ENCODE measurements around the gene FGF7. TPM values are rescaled to one million over a fixed set of nuclear protein-coding genes. Genes with fewer than 3 reads are reported as not detected.
"Not testable (repeated sequence)": the region's sequence is repeated elsewhere in the genome, so short reads cannot be mapped to it uniquely, and the experiment has no call there.

The FGF7 gene, protein sequence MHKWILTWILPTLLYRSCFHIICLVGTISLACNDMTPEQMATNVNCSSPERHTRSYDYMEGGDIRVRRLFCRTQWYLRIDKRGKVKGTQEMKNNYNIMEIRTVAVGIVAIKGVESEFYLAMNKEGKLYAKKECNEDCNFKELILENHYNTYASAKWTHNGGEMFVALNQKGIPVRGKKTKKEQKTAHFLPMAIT
- not detected for total RNA-seq

DNA sequence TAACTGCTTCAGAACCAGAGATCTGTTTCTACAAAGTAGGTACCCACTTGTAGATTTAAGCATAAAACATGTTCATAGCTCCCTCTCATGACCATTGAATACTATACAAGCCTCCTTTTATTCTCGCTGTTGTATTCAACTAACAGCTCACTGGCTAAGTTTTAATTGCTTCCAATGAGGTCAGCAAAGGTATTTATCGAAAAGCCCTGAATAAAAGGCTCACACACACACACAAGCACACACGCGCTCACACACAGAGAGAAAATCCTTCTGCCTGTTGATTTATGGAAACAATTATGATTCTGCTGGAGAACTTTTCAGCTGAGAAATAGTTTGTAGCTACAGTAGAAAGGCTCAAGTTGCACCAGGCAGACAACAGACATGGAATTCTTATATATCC is at the start of gene FGF7:
Gene FGF7, plus strand, starts transcription at position 222 of the 400 bp plus-strand sequence. CDS start 1,056 bp downstream, outside the sequence.
- no peaks in the 10 kb centered on the region for H3K36me3 Mint-ChIP-seq (ENCODE audit: low read depth)
- H3K27ac Mint-ChIP-seq = no peak within 1 kb of the TSS
- no peak for DNase-seq
- ChIA-PET POLR2A (no interaction called here), CTCF (interaction anchor here (3.1 kb wide), 1 partner anchor 187 kb away, joined by 16 read pairs; no protein-coding TSS in a partner anchor)
- H3K4me3 Mint-ChIP-seq = no peak within 1 kb of the TSS
- H3K4me1 Mint-ChIP-seq = peaks cover 4% of the 10 kb centered on the region
- no peaks in the 10 kb centered on the region for H3K9me3 Mint-ChIP-seq
- peaks cover 5% of the 10 kb centered on the region for H3K27me3 Mint-ChIP-seq

DNA sequence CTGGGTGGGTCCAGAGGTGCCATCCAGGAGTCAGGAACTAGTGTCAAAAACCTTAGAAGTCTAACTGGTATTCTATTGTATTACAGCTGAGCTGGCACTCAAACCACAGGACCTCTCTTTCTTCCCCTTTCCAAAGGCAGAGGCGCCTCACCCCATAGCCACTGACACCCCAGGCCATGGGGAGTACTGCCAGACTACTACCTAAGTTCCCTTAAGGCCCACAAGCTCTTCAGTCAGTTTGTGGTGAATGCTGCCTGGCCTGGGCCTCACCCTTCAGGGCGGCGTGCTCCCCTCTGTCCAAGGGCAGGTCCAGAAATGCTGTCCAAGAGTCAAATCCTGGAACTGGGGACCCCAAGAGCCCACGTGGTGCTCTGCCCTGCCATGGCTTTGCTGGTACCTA is 43.0 kb upstream of the FGF7 start:
- peaks cover 13% of the 10 kb centered on the region for H3K27me3 Mint-ChIP-seq
- H3K9me3 Mint-ChIP-seq = no peaks in the 10 kb centered on the region
- H3K27ac Mint-ChIP-seq = no peak overlapping the region
- DNase-seq = no peak
- H3K36me3 Mint-ChIP-seq (ENCODE audit: low read depth) = no peaks in the 10 kb centered on the region
- no peaks in the 10 kb centered on the region for H3K4me1 Mint-ChIP-seq
- no peak overlapping the region for H3K4me3 Mint-ChIP-seq
- CTCF ChIA-PET = interaction anchor here (0.6 kb wide), 1 partner anchor 10 kb away, joined by 4 read pairs; no protein-coding TSS in a partner anchor
- POLR2A ChIA-PET = no interaction called here

GRCh38 chr15:49380912-49381311 is 42.1 kb upstream of the FGF7 start:
- Mint-ChIP-seq H3K36me3 (ENCODE audit: low read depth) (no peaks in the 10 kb centered on the region), H3K9me3 (no peaks in the 10 kb centered on the region), H3K4me1 (no peaks in the 10 kb centered on the region), H3K27me3 (peaks cover 11% of the 10 kb centered on the region), H3K4me3 (no peak overlapping the region), H3K27ac (no peak overlapping the region)
- CTCF ChIA-PET = no interaction called here
- POLR2A ChIA-PET = no interaction called here
- no peak for DNase-seq

DNA sequence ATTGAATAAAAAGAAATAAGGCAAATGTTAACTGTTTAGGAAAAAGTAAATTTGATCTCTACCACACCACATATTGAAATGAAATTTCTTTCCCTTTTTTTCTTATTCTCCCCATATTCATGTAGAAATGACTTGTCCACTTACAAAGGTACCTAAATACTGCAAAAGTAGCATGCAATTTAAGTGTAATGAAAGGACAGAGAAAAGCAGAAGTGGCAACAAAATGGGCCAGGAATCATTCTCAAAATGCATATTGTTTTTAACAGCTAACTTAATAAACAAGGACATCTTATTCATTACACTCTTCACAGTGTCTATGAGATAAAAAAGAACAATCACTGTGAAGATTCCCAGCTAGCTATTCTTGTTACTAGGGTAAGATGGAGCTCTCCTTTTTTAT is 40.6 kb upstream of the FGF7 start:
- ChIA-PET POLR2A (no interaction called here), CTCF (no interaction called here)
- Mint-ChIP-seq H3K4me1 (no peaks in the 10 kb centered on the region), H3K9me3 (no peaks in the 10 kb centered on the region), H3K27ac (no peak overlapping the region), H3K36me3 (ENCODE audit: low read depth) (no peaks in the 10 kb centered on the region), H3K27me3 (peaks cover 16% of the 10 kb centered on the region), H3K4me3 (no peak overlapping the region)
- no peak for DNase-seq

- no peak overlapping the region for H3K27ac Mint-ChIP-seq
- H3K27me3 Mint-ChIP-seq = peaks cover 11% of the 10 kb centered on the region
- H3K4me3 Mint-ChIP-seq = no peak overlapping the region
- H3K4me1 Mint-ChIP-seq = no peaks in the 10 kb centered on the region
- ChIA-PET POLR2A (no interaction called here), CTCF (no interaction called here)
- no peaks in the 10 kb centered on the region for H3K36me3 Mint-ChIP-seq (ENCODE audit: low read depth)
- no peak for DNase-seq
- H3K9me3 Mint-ChIP-seq = no peaks in the 10 kb centered on the region
Measured at GRCh38 chr15:49383266-49383665, 39.8 kb upstream of the FGF7 start.

GRCh38 chr15:49387471-49387870 is 35.6 kb upstream of the FGF7 start:
- Mint-ChIP-seq H3K4me3 (no peak overlapping the region), H3K27me3 (peaks cover 17% of the 10 kb centered on the region), H3K4me1 (no peaks in the 10 kb centered on the region), H3K36me3 (ENCODE audit: low read depth) (no peaks in the 10 kb centered on the region), H3K9me3 (no peaks in the 10 kb centered on the region), H3K27ac (no peak overlapping the region)
- no peak for DNase-seq
- CTCF ChIA-PET = no interaction called here
- POLR2A ChIA-PET = no interaction called here

DNA sequence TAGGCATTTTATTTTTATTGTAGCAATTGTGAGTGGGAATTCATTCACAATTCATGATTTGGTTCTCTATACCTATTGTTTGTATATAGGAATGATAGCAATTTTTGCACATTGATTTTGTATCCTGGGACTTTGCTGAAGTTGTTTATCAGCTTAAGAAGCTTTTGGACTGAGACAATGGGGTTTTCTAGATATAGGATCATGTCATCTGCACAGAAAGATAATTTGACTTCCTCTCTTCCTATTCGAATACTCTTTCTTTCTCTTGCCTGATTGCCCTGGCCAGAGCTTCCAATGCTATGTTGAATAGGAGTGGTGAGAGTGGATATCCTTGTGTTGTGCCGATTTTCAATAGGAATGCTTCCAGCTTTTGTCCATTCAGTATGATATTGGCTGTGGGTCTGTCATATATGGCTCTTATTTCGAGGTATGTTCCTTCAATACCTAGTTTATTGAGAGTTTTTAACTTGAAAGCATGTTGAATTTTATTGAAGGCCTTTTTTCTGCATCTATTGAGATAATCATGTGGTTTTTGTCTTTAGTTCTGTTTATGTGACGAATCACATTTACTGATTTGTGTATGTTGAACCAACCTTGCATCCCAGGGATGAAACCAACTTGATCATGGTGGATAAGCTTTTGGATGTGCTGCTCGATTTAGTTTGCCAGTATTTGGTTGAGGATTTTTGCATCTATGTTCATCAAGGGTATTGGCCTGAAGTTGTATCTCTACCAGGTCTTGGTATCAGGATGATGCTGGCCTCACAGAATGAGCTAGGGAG is 20.3 kb upstream of the FGF7 start:
- H3K36me3 Mint-ChIP-seq (ENCODE audit: low read depth); POLR2A ChIA-PET; H3K9me3 Mint-ChIP-seq; H3K27me3 Mint-ChIP-seq; H3K27ac Mint-ChIP-seq; H3K4me1 Mint-ChIP-seq; DNase-seq; H3K4me3 Mint-ChIP-seq: not testable (repeated sequence)
- CTCF ChIA-PET = interaction anchor here (0.6 to 0.7 kb wide), 2 partner anchors 18 to 208 kb away, joined by 3 read pairs; no protein-coding TSS in a partner anchor

GRCh38 chr15:49406352-49407118 is 16.5 kb upstream of the FGF7 start:
- Mint-ChIP-seq H3K4me3 (no peak overlapping the region), H3K9me3 (peaks cover 2% of the 10 kb centered on the region), H3K27me3 (peaks cover 12% of the 10 kb centered on the region), H3K27ac (no peak overlapping the region), H3K36me3 (ENCODE audit: low read depth) (no peaks in the 10 kb centered on the region), H3K4me1 (no peaks in the 10 kb centered on the region)
- DNase-seq = no peak
- CTCF ChIA-PET = no interaction called here
- POLR2A ChIA-PET = no interaction called here

GRCh38 chr15:49410641-49411040 is 12.4 kb upstream of the FGF7 start:
- peaks cover 16% of the 10 kb centered on the region for H3K27me3 Mint-ChIP-seq
- DNase-seq = no peak
- no peaks in the 10 kb centered on the region for H3K4me1 Mint-ChIP-seq
- H3K27ac Mint-ChIP-seq = no peak overlapping the region
- H3K4me3 Mint-ChIP-seq = no peak overlapping the region
- H3K36me3 Mint-ChIP-seq (ENCODE audit: low read depth) = no peaks in the 10 kb centered on the region
- H3K9me3 Mint-ChIP-seq = no peaks in the 10 kb centered on the region
- CTCF ChIA-PET = no interaction called here
- POLR2A ChIA-PET = no interaction called here

GRCh38 chr15:49412797-49413196 is 10.2 kb upstream of the FGF7 start:
- Mint-ChIP-seq H3K9me3 (no peaks in the 10 kb centered on the region), H3K27me3 (peaks cover 16% of the 10 kb centered on the region), H3K36me3 (ENCODE audit: low read depth) (no peaks in the 10 kb centered on the region), H3K4me1 (no peaks in the 10 kb centered on the region), H3K4me3 (no peak overlapping the region), H3K27ac (no peak overlapping the region)
- POLR2A ChIA-PET = no interaction called here
- CTCF ChIA-PET = no interaction called here
- no peak for DNase-seq

DNA sequence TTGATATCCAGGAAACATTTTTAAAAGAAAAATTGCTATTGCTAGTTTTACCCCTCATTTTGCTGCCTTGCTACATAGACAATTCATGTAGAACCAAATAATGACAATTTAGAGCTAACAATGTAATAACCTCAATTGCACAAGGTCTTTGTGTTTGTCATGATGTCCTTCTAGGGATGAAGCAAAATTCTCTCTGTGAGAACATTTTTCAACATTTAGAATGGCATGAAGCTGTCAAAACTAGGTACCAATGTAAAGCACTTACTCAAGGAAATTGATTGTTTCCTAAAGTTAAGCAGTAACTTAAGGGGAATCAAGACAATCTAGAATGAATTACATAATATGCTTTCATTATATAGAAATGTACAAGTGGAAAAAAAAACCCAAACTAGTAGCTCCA is 7.9 kb upstream of the FGF7 start:
- CTCF ChIA-PET = no interaction called here
- Mint-ChIP-seq H3K4me3 (no peak overlapping the region), H3K4me1 (no peaks in the 10 kb centered on the region), H3K9me3 (no peaks in the 10 kb centered on the region), H3K27ac (no peak overlapping the region), H3K27me3 (peaks cover 14% of the 10 kb centered on the region), H3K36me3 (ENCODE audit: low read depth) (no peaks in the 10 kb centered on the region)
- POLR2A ChIA-PET = no interaction called here
- DNase-seq = no peak

DNA sequence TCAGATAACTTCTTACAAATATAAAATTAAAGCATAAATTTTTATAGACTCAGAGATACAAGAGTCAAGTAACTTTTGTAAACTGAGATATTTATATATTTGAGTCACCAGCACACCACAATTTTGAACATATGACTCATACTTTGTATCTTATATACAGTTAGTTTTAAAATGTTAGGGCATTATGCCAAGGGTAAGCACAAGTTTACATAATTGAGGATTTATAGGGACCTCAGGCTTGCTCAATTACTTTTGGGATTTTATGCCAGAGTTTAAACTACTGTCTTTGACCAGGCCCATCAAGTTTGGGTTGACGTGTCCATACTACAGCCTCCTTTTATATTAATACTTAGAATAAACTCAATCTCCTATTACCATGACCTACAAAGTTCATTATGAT is 7.4 kb upstream of the FGF7 start:
- Mint-ChIP-seq H3K4me3 (no peak overlapping the region), H3K36me3 (ENCODE audit: low read depth) (no peaks in the 10 kb centered on the region), H3K27me3 (peaks cover 11% of the 10 kb centered on the region), H3K27ac (no peak overlapping the region), H3K9me3 (no peaks in the 10 kb centered on the region), H3K4me1 (no peaks in the 10 kb centered on the region)
- DNase-seq = no peak
- POLR2A ChIA-PET = no interaction called here
- CTCF ChIA-PET = no interaction called here

DNA sequence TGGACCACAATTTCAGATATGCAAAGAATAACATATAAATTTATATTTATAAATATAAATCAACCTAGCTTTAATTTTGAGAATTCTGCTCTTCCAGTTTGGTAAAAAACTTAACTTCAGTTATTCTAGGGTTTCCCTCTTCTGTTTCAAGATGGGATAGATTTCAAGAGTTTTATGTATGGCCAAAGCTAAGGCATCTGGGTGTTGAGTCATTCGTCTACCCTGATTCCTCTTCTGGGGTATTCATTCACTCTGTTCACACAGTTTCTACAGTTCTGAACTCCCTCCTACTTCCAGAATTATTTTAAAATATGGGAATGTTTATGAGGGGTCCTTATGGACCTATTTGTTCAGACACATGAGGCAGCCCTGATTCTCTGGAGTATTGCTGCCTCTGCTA is 4.2 kb upstream of the FGF7 start:
- H3K27ac Mint-ChIP-seq = no peak overlapping the region
- DNase-seq = no peak
- peaks cover 6% of the 10 kb centered on the region for H3K27me3 Mint-ChIP-seq
- CTCF ChIA-PET = no interaction called here
- no peak overlapping the region for H3K4me3 Mint-ChIP-seq
- POLR2A ChIA-PET = no interaction called here
- H3K9me3 Mint-ChIP-seq = no peaks in the 10 kb centered on the region
- H3K36me3 Mint-ChIP-seq (ENCODE audit: low read depth) = no peaks in the 10 kb centered on the region
- peaks cover 4% of the 10 kb centered on the region for H3K4me1 Mint-ChIP-seq

Measured in activated CD4-positive, alpha-beta T cell treated with anti-CD3 and anti-CD28 coated beads, Interleukin-2, amount 10 ng/mL, durations not matched to agents 7 days and 5 days (primary cell).